Measurements from ENCODE around the gene RNASE13. TPM values are rescaled to one million over a fixed set of nuclear protein-coding genes. Genes with fewer than 3 reads are reported as not detected.

Gene RNASE13
- not detected for total RNA-seq

DNA sequence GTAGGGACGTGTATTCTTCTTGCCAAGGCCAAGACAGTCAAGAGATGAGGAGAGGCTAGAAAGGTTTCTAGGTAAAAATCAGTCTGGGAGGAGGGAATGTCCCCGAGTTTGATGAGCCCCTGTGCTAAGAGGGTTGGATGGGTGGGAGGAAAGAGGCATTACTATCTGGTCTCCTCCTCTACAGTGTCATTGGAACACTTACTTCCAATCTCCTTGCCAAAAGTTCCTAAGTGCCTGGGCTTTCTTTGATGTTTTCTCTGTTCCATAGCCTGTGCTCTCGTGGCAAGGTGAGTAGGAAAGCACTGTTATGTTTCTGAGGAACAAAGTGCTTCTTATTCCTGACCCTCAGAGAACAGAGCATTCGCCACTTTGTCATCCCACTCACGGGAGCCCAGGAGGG lies at the start of gene RNASE13:
Gene RNASE13 (minus strand): TSS at position 101 of the 400 bp plus-strand sequence. CDS start 519 bp downstream, outside the sequence.
- no peaks in the 10 kb centered on the region for H3K9me3 ChIP-seq
- H3K4me3 ChIP-seq = no peak within 1 kb of the TSS
- no peak for TF ChIP-seq CTCF (IDR thresholded peaks at IDR 0.05)
- no peak for TF ChIP-seq POLR2A (IDR thresholded peaks at IDR 0.05)
- H3K36me3 ChIP-seq = no peaks in the 10 kb centered on the region
- H3K4me1 ChIP-seq = peaks cover 0 to 19% (median 0%) of the 10 kb centered on the region in 4 donors
- no peaks in the 10 kb centered on the region for H3K27me3 ChIP-seq
- DNase-seq = no peak
- H3K27ac ChIP-seq = no peak within 1 kb of the TSS

DNA sequence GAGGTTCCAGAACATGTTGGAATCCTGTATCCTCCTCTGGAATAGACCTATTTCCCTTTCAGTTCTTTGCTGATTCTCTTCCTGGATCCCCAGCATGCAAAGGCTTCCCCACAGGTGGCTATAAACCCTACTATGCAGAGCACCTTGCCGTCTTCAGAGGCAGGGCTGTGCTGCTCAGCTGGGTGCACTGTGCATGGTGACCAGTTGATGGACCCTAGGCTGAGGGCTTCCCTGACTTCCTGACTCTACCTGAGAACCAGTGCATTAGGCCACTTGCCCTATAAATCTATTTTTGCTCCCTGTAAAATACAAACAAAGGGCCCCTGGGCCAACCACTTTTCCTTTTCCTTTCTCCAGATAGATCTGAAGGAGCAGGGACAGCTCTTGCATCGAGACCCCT lies 49.8 kb upstream of the RNASE13 start:
- DNase-seq = no peak
- TF ChIP-seq POLR2A (IDR thresholded peaks at IDR 0.05) (no peak), CTCF (IDR thresholded peaks at IDR 0.05) (no peak)
- Histone ChIP-seq H3K27me3 (no peaks in the 10 kb centered on the region), H3K9me3 (no peaks in the 10 kb centered on the region), H3K36me3 (peaks cover 0 to 61% (median 0%) of the 10 kb centered on the region in 3 donors), H3K4me3 (no peak overlapping the region), H3K4me1 (peaks cover 0 to 6% (median 0%) of the 10 kb centered on the region in 4 donors), H3K27ac (peak overlapping the region in 1 of 4 donors; percentile 2)

DNA sequence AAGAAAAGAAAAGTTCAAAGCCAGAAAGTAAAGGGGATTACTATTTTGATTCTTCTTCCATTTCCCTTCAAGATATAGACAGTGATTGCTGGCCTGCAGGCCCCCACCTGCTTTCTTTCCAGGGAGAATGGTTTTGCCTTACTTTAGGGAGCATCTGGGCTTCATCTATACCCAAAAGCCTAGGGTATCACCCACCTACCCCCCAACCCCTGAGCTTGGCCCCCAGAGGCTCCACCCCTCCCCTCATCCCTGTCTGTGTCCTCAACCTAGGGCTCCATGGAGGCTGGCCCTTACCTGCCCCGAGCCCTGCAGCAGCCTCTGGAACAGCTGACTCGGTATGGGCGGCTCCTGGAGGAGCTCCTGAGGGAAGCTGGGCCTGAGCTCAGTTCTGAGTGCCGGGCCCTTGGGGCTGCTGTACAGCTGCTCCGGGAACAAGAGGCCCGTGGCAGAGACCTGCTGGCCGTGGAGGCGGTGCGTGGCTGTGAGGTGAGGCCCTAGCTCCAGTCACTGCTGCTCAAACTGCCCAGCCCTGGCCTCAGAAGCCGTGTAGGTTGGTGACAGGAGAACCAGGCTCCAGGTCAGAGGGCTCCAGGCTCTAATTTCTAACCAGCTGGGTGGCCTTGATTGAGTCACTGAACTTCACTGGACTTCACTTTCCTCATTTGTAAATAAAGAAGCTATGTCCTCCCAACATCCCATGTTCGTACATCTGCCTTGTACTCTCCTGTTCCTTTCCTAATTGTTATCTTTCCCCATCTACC lies 49.1 kb upstream of the RNASE13 start:
- H3K27ac ChIP-seq = no peak overlapping the region
- H3K36me3 ChIP-seq = peaks cover 0 to 63% (median 0%) of the 10 kb centered on the region in 3 donors
- TF ChIP-seq CTCF (IDR thresholded peaks at IDR 0.05) = no peak
- TF ChIP-seq POLR2A (IDR thresholded peaks at IDR 0.05) = no peak
- H3K27me3 ChIP-seq = no peaks in the 10 kb centered on the region
- H3K4me1 ChIP-seq = peaks cover 0 to 6% (median 0%) of the 10 kb centered on the region in 4 donors
- no peaks in the 10 kb centered on the region for H3K9me3 ChIP-seq
- DNase-seq = no peak
- H3K4me3 ChIP-seq = no peak overlapping the region

GRCh38 chr14:21081521-21082142 lies 47.0 kb upstream of the RNASE13 start:
- H3K36me3 ChIP-seq = peaks cover 0 to 68% (median 0%) of the 10 kb centered on the region in 3 donors
- H3K4me3 ChIP-seq = no peak overlapping the region
- peak in 1 of 3 donors; percentile 42 for DNase-seq
- no peak for TF ChIP-seq POLR2A (IDR thresholded peaks at IDR 0.05)
- no peak for TF ChIP-seq CTCF (IDR thresholded peaks at IDR 0.05)
- no peaks in the 10 kb centered on the region for H3K4me1 ChIP-seq
- no peaks in the 10 kb centered on the region for H3K9me3 ChIP-seq
- no peaks in the 10 kb centered on the region for H3K27me3 ChIP-seq
- no peak overlapping the region for H3K27ac ChIP-seq

GRCh38 chr14:21078726-21079125 lies 44.1 kb upstream of the RNASE13 start:
- Histone ChIP-seq H3K27me3 (no peaks in the 10 kb centered on the region), H3K9me3 (no peaks in the 10 kb centered on the region), H3K4me3 (no peak overlapping the region), H3K27ac (no peak overlapping the region), H3K36me3 (peaks cover 0 to 76% (median 0%) of the 10 kb centered on the region in 3 donors), H3K4me1 (no peaks in the 10 kb centered on the region)
- DNase-seq = no peak
- TF ChIP-seq POLR2A (IDR thresholded peaks at IDR 0.05) = no peak
- no peak for TF ChIP-seq CTCF (IDR thresholded peaks at IDR 0.05)

Measured in Peyer's patch (tissue), 4 donors.